GM11168 (cell line): ENCODE data around the gene PLOD3.

Experiments used
- in situ Hi-C: fragments of 300-500 bp; cut with MboI; formaldehyde crosslinking; loops from one replicate; pipeline ENCODE4 v1.12.0; 2022; ENCODE audit warnings: low sequenced_read_pairs; ENCODE audit not compliant: unreplicated experiment

Gene PLOD3

GRCh38 chr7:101239951-101240220 lies 22.5 kb upstream of the PLOD3 start:
- in situ Hi-C loops: no loop called here

- in situ Hi-C loops: no loop called here
Measured at GRCh38 chr7:101239191-101239950, 22.0 kb upstream of the PLOD3 start.

GRCh38 chr7:101238226-101239182 lies 21.1 kb upstream of the PLOD3 start:
- in situ Hi-C loops: no loop called here

- in situ Hi-C loops: no loop called here
Measured at GRCh38 chr7:101237206-101238067, 20.1 kb upstream of the PLOD3 start, which contains the start of gene CLDN15. Gene CLDN15 (minus strand): TSS chr7:101237802. CDS start chr7:101237581, 221 bp downstream.

GRCh38 chr7:101236292-101236835 lies 19.0 kb upstream of the PLOD3 start:
- in situ Hi-C loops: no loop called here

GRCh38 chr7:101235522-101235921 lies 18.1 kb upstream of the PLOD3 start:
- in situ Hi-C loops: no loop called here

- in situ Hi-C loops: no loop called here
Measured at GRCh38 chr7:101235050-101235449, 17.7 kb upstream of the PLOD3 start.

- in situ Hi-C loops: no loop called here
Measured at GRCh38 chr7:101234636-101235035, 17.3 kb upstream of the PLOD3 start.

- in situ Hi-C loops: no loop called here
Measured at GRCh38 chr7:101233907-101234547, 16.6 kb upstream of the PLOD3 start.

- in situ Hi-C loops: no loop called here
Measured at GRCh38 chr7:101232141-101232850, 14.9 kb upstream of the PLOD3 start.

- in situ Hi-C loops: no loop called here
Measured at GRCh38 chr7:101231644-101232043, 14.3 kb upstream of the PLOD3 start.

- in situ Hi-C loops: no loop called here
Measured at GRCh38 chr7:101226721-101227120, 9.3 kb upstream of the PLOD3 start.

- in situ Hi-C loops: no loop called here
Measured at GRCh38 chr7:101225650-101226049, 8.3 kb upstream of the PLOD3 start.

- in situ Hi-C loops: no loop called here
Measured at GRCh38 chr7:101223528-101223927, 6.1 kb upstream of the PLOD3 start.

GRCh38 chr7:101222275-101222830 lies 5.0 kb upstream of the PLOD3 start:
- in situ Hi-C loops: no loop called here

- in situ Hi-C loops: no loop called here
Measured at GRCh38 chr7:101220295-101220694, 2.9 kb upstream of the PLOD3 start.

GRCh38 chr7:101218236-101219125 lies 1.1 kb upstream of the PLOD3 start:
- in situ Hi-C loops: no loop called here

GRCh38 chr7:101216860-101217387 lies 457 bp downstream of the PLOD3 start:
- in situ Hi-C loops: no loop called here
